ENCODE results near the gene SBNO2.

- TF ChIP-seq CTCF (conservative IDR thresholded peaks at IDR 0.05; ENCODE audit: low read length) (no peak), EZH2phosphoT487 (IDR thresholded peaks at IDR 0.05; ENCODE audit: borderline replicate concordance) (no peak)
These were observed 39.6 kb downstream of the SBNO2 start for GRCh38 chr19:1134431-1134830.

Measured in Loucy (cell line).